ENCODE measurements around the gene CAMK2B.

CAMK2B gene

DNA sequence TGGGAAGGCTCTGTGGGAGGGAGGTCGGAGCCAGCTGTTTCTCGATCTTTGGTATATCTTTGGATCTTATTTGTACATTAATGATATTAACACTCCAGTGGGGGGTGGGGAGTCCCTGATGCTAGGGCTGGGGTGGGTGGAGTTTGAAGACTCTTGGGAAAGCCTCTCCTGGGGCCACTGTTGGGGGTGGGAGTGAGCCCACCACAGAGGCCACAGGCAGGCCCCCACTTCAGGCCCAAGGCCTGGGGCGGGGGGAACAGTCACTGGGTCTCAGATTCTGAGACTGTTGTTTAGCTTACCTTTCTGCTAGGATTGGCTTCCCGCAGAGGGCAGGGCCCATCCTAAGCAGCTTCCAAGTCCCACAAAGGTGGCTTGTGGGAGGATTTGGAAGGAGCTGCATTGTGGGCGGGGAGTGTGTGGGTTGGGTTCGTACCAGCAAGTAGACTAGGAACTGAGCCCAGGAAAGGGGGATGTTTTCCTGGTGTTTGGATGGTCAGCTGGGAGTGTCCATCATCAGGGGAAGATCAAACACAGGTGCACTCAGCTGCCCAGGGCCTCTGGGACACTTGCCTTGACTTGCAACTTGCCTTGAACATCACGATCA lies 112.7 kb downstream of the CAMK2B start:
- DNase-seq (ENCODE audit: low read depth), result no peak
- TF ChIP-seq, protein P1, sequence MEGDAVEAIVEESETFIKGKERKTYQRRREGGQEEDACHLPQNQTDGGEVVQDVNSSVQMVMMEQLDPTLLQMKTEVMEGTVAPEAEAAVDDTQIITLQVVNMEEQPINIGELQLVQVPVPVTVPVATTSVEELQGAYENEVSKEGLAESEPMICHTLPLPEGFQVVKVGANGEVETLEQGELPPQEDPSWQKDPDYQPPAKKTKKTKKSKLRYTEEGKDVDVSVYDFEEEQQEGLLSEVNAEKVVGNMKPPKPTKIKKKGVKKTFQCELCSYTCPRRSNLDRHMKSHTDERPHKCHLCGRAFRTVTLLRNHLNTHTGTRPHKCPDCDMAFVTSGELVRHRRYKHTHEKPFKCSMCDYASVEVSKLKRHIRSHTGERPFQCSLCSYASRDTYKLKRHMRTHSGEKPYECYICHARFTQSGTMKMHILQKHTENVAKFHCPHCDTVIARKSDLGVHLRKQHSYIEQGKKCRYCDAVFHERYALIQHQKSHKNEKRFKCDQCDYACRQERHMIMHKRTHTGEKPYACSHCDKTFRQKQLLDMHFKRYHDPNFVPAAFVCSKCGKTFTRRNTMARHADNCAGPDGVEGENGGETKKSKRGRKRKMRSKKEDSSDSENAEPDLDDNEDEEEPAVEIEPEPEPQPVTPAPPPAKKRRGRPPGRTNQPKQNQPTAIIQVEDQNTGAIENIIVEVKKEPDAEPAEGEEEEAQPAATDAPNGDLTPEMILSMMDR (conservative IDR thresholded peaks at IDR 0.05; ENCODE audit: low read depth, low read length), result no peak
- H3K4me3 ChIP-seq (ENCODE audit: low read length), result no peak overlapping the region

DNA sequence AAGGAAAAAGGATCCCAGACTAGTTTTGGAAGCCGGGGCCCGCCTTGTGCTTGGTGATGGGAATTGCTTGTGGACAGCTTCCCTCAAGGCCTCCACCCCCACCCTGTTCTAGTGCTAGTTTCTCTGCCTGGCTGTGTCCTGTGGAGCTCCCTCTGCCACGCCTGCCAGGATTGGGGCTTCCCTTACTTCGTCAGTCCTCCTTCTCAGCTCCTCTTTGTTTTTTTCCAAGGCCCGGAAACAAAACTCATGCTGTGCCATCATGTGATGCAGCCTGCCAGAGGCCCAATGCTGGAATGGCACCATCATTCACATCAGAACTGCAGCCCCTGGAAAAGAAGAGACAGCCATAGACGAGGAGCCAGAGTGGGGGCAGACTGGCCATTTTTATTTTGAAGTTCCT lies 113.4 kb downstream of the CAMK2B start:
- DNase-seq (ENCODE audit: low read depth), result no peak
- no peak overlapping the region for H3K4me3 ChIP-seq (ENCODE audit: low read length)
- TF ChIP-seq, protein P1 (conservative IDR thresholded peaks at IDR 0.05; ENCODE audit: low read depth, low read length), result no peak

DNA sequence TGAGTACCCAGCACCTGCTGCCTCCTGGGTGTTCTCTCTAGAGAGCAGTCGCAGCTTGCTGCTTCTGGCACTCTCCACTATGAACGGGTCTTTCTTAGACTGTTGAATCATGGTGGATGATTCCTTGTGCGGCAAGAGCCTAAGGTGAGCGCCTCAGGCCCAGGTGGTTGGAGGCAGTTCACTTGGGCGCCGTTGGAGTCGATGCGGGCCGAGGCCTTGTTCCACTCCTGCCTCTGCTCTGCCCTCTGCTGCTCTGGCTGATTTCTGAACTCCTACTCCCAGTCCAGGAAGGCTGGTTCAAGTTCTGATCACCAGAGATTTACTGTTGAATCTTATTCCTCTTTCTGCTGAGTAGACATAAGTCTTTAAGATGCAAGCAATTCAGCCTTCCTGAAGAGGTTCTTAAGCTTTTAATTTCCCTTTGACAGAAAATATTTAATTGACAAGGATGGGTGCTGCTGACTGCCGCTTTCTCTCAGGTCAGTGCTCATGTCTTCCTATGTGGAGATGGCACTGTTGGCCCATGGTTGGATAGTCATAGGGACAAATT lies 114.2 kb downstream of the CAMK2B start:
- TF ChIP-seq, protein P1 (conservative IDR thresholded peaks at IDR 0.05; ENCODE audit: low read depth, low read length), result no peak
- H3K4me3 ChIP-seq (ENCODE audit: low read length), result no peak overlapping the region
- no peak for DNase-seq (ENCODE audit: low read depth)

DNA sequence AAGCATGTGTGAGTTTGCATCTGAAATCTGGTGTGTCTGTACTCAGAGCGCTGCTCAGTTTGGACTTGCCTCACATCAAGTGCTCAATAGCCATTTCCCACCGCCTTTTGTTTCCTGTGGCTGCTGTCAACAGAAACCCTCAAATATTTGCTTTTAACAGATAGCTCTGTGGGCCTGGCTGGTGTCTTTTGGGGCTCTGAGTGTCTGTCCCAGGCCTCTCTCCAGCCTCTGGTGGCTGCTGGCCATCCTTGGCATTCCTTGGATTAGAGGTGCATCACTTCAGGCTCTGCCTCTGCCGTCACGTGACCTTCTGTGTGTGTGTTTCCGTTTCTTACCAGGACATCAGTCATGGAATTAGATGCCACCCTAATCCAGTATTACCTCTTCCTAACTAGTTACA lies 115.3 kb downstream of the CAMK2B start:
- H3K4me3 ChIP-seq (ENCODE audit: low read length), result no peak overlapping the region
- TF ChIP-seq, protein P1 (conservative IDR thresholded peaks at IDR 0.05; ENCODE audit: low read depth, low read length), result no peak
- no peak for DNase-seq (ENCODE audit: low read depth)

DNA sequence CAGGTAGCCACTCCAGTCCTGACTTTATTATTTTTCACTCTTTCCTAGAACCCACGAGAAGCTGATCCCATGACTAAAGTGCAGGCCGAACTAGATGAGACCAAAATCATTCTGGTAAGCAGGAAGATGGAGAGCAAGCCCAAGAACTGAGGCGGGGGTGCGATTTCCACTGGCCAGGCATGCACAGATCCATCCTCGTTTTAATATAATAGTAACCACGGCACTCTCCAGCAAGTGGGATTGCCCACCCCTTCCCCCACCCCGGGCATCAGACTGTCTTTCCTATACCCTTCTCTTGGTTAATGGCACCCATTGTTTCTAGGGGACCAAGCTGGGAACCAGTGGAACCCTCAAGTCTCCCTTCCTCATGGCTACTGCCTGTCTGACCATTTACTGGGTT lies 117.3 kb downstream of the CAMK2B start:
- no peak overlapping the region for H3K4me3 ChIP-seq (ENCODE audit: low read length)
- TF ChIP-seq, protein P1 (conservative IDR thresholded peaks at IDR 0.05; ENCODE audit: low read depth, low read length), result no peak

DNA sequence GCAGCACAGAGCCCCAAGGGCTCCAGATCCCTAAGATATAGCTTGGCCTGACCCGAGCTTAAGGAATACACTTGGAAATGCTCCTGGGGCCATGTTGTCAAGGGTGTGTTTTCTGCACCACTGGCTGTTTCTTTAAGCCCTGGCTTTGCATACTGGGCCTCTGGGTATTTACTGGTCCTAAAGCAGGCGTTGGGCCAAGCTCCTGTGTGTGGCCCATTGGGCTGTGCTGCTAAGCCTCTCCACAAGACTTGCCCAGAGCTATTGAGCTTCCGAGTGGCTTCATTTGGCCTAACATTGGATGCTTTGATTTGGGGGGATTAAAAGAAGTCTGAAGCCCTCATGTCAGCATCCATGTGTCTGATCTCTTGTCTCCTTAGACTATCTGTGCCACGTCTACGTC lies 119.4 kb downstream of the CAMK2B start:
- DNase-seq (ENCODE audit: low read depth), result no peak
- no peak overlapping the region for H3K4me3 ChIP-seq (ENCODE audit: low read length)
- TF ChIP-seq, protein P1 (conservative IDR thresholded peaks at IDR 0.05; ENCODE audit: low read depth, low read length), result no peak

More for the DNA sequence above, 117.3 kb downstream of the CAMK2B start:
- no peak for DNase-seq (ENCODE audit: low read depth)

DNA sequence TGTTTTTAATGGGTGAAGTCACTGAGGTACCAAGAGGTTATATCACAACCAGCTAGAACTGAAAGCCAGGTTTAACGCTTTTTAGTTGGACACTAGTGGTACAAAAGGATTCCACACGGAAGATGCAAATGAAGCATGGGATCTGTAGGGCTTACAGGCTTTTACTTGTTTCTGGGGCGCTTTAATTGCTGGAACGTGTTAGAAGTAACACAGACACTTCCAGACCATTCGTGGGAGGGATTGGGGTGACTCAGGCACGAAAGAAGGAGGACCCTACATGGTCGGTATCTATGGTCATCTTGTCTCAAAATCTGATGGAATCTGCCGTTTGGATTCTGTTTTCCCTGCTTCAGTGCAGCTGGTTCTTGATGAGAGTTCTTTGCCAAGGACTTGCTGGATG lies 123.6 kb downstream of the CAMK2B start:
- DNase-seq (ENCODE audit: low read depth), result no peak
- TF ChIP-seq, protein P1 (conservative IDR thresholded peaks at IDR 0.05; ENCODE audit: low read depth, low read length), result no peak
- H3K4me3 ChIP-seq (ENCODE audit: low read length), result peak overlapping the region; percentile 96

Measured in retinal pigment epithelial cell (primary cell).